SU-DHL-6 (cell line): ENCODE results near the gene FGFR2.

ENCODE experiments used
- EZH2phosphoT487 ChIP-seq: fragments of 200-600 bp; sonication (generic), shearing (Covaris generic); conservative IDR thresholded peaks from 2 replicates; pipeline ENCODE4 v1.6.1; 2018; ENCODE audit warnings: mild to moderate bottlenecking, antibody characterized with exemption, low read length, moderate library complexity, mixed read lengths
- TF ChIP-seq, protein P1 (sequence below): fragments of 200-600 bp; sonication (generic); IDR thresholded peaks from one replicate; pipeline ENCODE4 v1.5.1; 2017; ENCODE audit warnings: antibody characterized with exemption, mild to moderate bottlenecking, low read length, moderate library complexity; ENCODE audit not compliant: insufficient read depth, poor library complexity, severe bottlenecking

DNA sequence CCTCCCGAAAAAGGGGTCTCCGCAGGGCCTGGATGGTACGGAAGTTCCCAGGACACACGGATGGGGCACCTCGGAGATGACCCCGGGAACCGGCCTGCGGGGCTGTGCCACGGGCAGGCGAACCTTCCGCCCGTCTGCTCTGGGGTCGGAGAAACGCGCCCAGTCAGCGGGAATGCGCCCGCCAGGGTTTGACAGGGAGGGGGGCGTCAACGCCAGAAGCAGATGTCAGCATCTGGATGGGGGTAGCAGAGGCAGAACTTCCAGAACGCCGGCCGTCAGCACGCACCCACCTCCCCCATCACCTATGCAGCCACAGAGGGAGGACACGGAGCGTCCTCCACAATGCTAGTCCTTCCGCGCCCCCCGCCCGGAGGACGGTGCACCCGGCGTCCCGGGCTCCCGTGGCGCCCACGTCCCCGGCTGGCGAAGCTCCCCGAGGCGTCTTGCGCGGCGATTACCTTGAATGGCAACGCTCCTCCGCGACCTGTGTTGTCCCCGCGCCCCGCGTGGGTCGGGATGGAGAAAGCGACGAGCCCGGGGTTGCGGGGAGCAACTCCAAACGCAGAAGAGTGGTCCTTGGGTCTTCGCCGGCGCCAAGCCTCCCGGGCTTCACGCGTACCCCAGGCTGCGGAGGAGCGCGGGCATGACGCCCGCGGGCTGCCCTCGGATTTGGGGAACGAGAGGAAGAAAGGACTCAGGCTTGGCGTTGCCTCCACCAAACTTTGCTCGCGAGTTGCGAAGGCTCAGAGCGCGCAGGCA, 561 bp downstream of the FGFR2 start:
- no peak for TF ChIP-seq EZH2phosphoT487
- TF ChIP-seq, protein P1, sequence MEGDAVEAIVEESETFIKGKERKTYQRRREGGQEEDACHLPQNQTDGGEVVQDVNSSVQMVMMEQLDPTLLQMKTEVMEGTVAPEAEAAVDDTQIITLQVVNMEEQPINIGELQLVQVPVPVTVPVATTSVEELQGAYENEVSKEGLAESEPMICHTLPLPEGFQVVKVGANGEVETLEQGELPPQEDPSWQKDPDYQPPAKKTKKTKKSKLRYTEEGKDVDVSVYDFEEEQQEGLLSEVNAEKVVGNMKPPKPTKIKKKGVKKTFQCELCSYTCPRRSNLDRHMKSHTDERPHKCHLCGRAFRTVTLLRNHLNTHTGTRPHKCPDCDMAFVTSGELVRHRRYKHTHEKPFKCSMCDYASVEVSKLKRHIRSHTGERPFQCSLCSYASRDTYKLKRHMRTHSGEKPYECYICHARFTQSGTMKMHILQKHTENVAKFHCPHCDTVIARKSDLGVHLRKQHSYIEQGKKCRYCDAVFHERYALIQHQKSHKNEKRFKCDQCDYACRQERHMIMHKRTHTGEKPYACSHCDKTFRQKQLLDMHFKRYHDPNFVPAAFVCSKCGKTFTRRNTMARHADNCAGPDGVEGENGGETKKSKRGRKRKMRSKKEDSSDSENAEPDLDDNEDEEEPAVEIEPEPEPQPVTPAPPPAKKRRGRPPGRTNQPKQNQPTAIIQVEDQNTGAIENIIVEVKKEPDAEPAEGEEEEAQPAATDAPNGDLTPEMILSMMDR: no peak
